ENCODE data around the gene PARP9. TPM values are rescaled to one million over a fixed set of nuclear protein-coding genes. Genes with fewer than 3 reads are reported as not detected.
"Not testable (repeated sequence)": the region's sequence is repeated elsewhere in the genome, so short reads cannot be mapped to it uniquely, and the experiment has no call there.

Gene PARP9
- total and polyA plus RNA-seq, 4 experiments from 2014 or later: 23.1 to 43.4 (median 25.0) TPM

- peaks cover 37% of the 10 kb centered on the region for H3K4me1 ChIP-seq (ENCODE audit: insufficient read depth, low read length)
Measured at GRCh38 chr3:122500964-122501363, 63.1 kb downstream of the PARP9 start.

GRCh38 chr3:122498152-122498551 is 65.9 kb downstream of the PARP9 start:
- POLR2A ChIA-PET (ENCODE audit: partially characterized antibody): interaction anchor here (1.9 kb wide), 1 partner anchor 17 kb away, joined by 6 read pairs; the partner anchor contains the start of gene KPNA1
- H3K27ac ChIP-seq (ENCODE audit: low read depth, low read length): no peak overlapping the region
- DNase-seq: no peak

More at GRCh38 chr3:122500964-122501363, 63.1 kb downstream of the PARP9 start:
- H3K36me3 ChIP-seq (ENCODE audit: insufficient read depth, low read length); H3K27ac Mint-ChIP-seq; H3K27me3 ChIP-seq (ENCODE audit: insufficient read depth, low read length); H3K27ac ChIP-seq (ENCODE audit: low read depth, low read length); H3K27me3 Mint-ChIP-seq; DNase-seq; intact Hi-C loops (cut with micrococcal nuclease); H3K4me3 ChIP-seq (ENCODE audit: low read length in 2 of 2); H3K9me3 Mint-ChIP-seq; H3K9me3 ChIP-seq (ENCODE audit: control insufficient read depth in 1 of 2, low read length in 2 of 2); H3K4me3 Mint-ChIP-seq; POLR2A ChIA-PET (ENCODE audit: partially characterized antibody): not testable (repeated sequence)
- CTCF ChIA-PET (ENCODE audit: partially characterized antibody): interaction anchor here (0.6 kb wide), 1 partner anchor 886 kb away, joined by 3 read pairs; no protein-coding TSS in a partner anchor
- Mint-ChIP-seq H3K36me3 (peaks cover 11 to 22% of the 10 kb centered on the region in 2 donors), H3K4me1 (peaks cover 45 to 74% (median 57%) of the 10 kb centered on the region in 4 donors)

GRCh38 chr3:122497425-122497824 is 66.7 kb downstream of the PARP9 start:
- Mint-ChIP-seq H3K4me3 (no peak overlapping the region), H3K36me3 (peaks cover 29% of the 10 kb centered on the region in 2 donors), H3K27me3 (no peaks in the 10 kb centered on the region), H3K4me1 (peaks cover 34 to 61% (median 40%) of the 10 kb centered on the region in 4 donors), H3K27ac (peak overlapping the region in 3 of 7 donors; percentile 25 to 70 (median 48)), H3K9me3 (no peaks in the 10 kb centered on the region)
- Histone ChIP-seq H3K4me1 (ENCODE audit: insufficient read depth, low read length) (peaks cover 36% of the 10 kb centered on the region), H3K27ac (ENCODE audit: low read depth, low read length) (no peak overlapping the region), H3K4me3 (ENCODE audit: low read length in 2 of 2) (no peak overlapping the region), H3K27me3 (ENCODE audit: insufficient read depth, low read length) (no peaks in the 10 kb centered on the region), H3K36me3 (ENCODE audit: insufficient read depth, low read length) (peaks cover 9% of the 10 kb centered on the region), H3K9me3 (ENCODE audit: control insufficient read depth in 1 of 2, low read length in 2 of 2) (no peaks in the 10 kb centered on the region)
- DNase-seq: peak; percentile 17 to 57 (median 24)
- ChIA-PET CTCF (ENCODE audit: partially characterized antibody) (no interaction called here), POLR2A (ENCODE audit: partially characterized antibody) (interaction anchor here (1.0 kb wide), 1 partner anchor 82 kb away, joined by 4 read pairs; the partner anchor contains the start of gene WDR5B)
- intact Hi-C loops (cut with micrococcal nuclease): no loop called here

More at GRCh38 chr3:122498152-122498551, 65.9 kb downstream of the PARP9 start:
- peak overlapping the region in 5 of 7 donors; percentile 1 to 61 (median 25) for H3K27ac Mint-ChIP-seq
- Histone ChIP-seq H3K4me1 (ENCODE audit: insufficient read depth, low read length) (peaks cover 37% of the 10 kb centered on the region), H3K36me3 (ENCODE audit: insufficient read depth, low read length) (peaks cover 9% of the 10 kb centered on the region), H3K9me3 (ENCODE audit: control insufficient read depth in 1 of 2, low read length in 2 of 2) (no peaks in the 10 kb centered on the region), H3K4me3 (ENCODE audit: low read length in 2 of 2) (no peak overlapping the region), H3K27me3 (ENCODE audit: insufficient read depth, low read length) (no peaks in the 10 kb centered on the region)
- peaks cover 33 to 61% (median 42%) of the 10 kb centered on the region in 4 donors for H3K4me1 Mint-ChIP-seq
- peak overlapping the region in 2 of 8 donors; percentile 13 to 22 for H3K4me3 Mint-ChIP-seq
- H3K9me3 Mint-ChIP-seq: no peaks in the 10 kb centered on the region
- no peaks in the 10 kb centered on the region for H3K27me3 Mint-ChIP-seq
- intact Hi-C loops (cut with micrococcal nuclease): no loop called here
- peaks cover 24 to 25% of the 10 kb centered on the region in 2 donors for H3K36me3 Mint-ChIP-seq
- CTCF ChIA-PET (ENCODE audit: partially characterized antibody): interaction anchor here (1.2 kb wide), 1 partner anchor 13 kb away, joined by 3 read pairs; no protein-coding TSS in a partner anchor

DNA sequence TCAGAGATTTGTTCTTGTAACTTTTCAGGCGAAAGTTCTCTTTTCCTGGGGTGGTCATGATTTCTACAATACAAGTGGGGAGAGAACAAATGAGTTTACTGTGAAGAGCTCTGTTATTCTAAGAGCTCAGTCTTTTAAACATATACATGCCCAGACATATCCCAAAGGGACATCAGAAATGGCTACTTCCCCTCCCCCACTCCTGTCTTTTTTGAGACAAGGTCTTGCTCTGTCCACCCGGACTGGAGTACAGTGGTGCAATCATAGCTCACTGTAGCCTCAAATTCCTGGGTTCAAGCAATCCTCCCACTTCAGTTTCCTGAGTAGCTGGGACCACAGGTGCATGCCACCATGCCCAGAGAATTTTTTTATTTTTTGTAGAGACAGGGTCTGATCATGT is 67.6 kb downstream of the PARP9 start:
- H3K4me1 Mint-ChIP-seq: peaks cover 29 to 52% (median 33%) of the 10 kb centered on the region in 4 donors
- no peak overlapping the region for H3K27ac ChIP-seq (ENCODE audit: low read depth, low read length)
- H3K9me3 Mint-ChIP-seq: no peaks in the 10 kb centered on the region

GRCh38 chr3:122493296-122493695 is 70.8 kb downstream of the PARP9 start:
- Histone ChIP-seq H3K9me3 (ENCODE audit: control insufficient read depth in 1 of 2, low read length in 2 of 2) (no peaks in the 10 kb centered on the region), H3K36me3 (ENCODE audit: insufficient read depth, low read length) (peaks cover 9% of the 10 kb centered on the region), H3K27me3 (ENCODE audit: insufficient read depth, low read length) (no peaks in the 10 kb centered on the region), H3K4me1 (ENCODE audit: insufficient read depth, low read length) (peaks cover 21% of the 10 kb centered on the region), H3K27ac (ENCODE audit: low read depth, low read length) (no peak overlapping the region), H3K4me3 (ENCODE audit: low read length in 2 of 2) (no peak overlapping the region)
- H3K4me3 Mint-ChIP-seq: no peak overlapping the region
- H3K36me3 Mint-ChIP-seq: peaks cover 39 to 47% of the 10 kb centered on the region in 2 donors
- POLR2A ChIA-PET (ENCODE audit: partially characterized antibody): interaction anchor here (1.1 kb wide), 1 partner anchor 50 kb away, joined by 3 read pairs; no protein-coding TSS in a partner anchor
- H3K9me3 Mint-ChIP-seq: no peaks in the 10 kb centered on the region
- H3K27ac Mint-ChIP-seq: peak overlapping the region in 2 of 7 donors; percentile 29 to 44
- CTCF ChIA-PET (ENCODE audit: partially characterized antibody): interaction anchor here (1.3 kb wide), 1 partner anchor 8 kb away, joined by 3 read pairs; no protein-coding TSS in a partner anchor
- no peaks in the 10 kb centered on the region for H3K27me3 Mint-ChIP-seq
- intact Hi-C loops (cut with micrococcal nuclease): no loop called here
- peaks cover 21 to 45% (median 24%) of the 10 kb centered on the region in 4 donors for H3K4me1 Mint-ChIP-seq
- DNase-seq: no peak

More for the DNA sequence above, 67.6 kb downstream of the PARP9 start:
- DNase-seq: no peak
- ChIA-PET CTCF (ENCODE audit: partially characterized antibody) (interaction anchor here (1.0 kb wide), 1 partner anchor 85 kb away, joined by 3 read pairs; no protein-coding TSS in a partner anchor), POLR2A (ENCODE audit: partially characterized antibody) (interaction anchor here (1.0 kb wide), 1 partner anchor 81 kb away, joined by 4 read pairs; the partner anchor contains the start of gene WDR5B)
- Histone ChIP-seq H3K4me3 (ENCODE audit: low read length in 2 of 2) (no peak overlapping the region), H3K36me3 (ENCODE audit: insufficient read depth, low read length) (peaks cover 9% of the 10 kb centered on the region), H3K9me3 (ENCODE audit: control insufficient read depth in 1 of 2, low read length in 2 of 2) (no peaks in the 10 kb centered on the region), H3K4me1 (ENCODE audit: insufficient read depth, low read length) (peaks cover 27% of the 10 kb centered on the region), H3K27me3 (ENCODE audit: insufficient read depth, low read length) (no peaks in the 10 kb centered on the region)
- Mint-ChIP-seq H3K27me3 (no peaks in the 10 kb centered on the region), H3K36me3 (peaks cover 33% of the 10 kb centered on the region in 2 donors), H3K27ac (peak overlapping the region in 1 of 7 donors; percentile 34), H3K4me3 (no peak overlapping the region)
- intact Hi-C loops (cut with micrococcal nuclease): no loop called here

DNA sequence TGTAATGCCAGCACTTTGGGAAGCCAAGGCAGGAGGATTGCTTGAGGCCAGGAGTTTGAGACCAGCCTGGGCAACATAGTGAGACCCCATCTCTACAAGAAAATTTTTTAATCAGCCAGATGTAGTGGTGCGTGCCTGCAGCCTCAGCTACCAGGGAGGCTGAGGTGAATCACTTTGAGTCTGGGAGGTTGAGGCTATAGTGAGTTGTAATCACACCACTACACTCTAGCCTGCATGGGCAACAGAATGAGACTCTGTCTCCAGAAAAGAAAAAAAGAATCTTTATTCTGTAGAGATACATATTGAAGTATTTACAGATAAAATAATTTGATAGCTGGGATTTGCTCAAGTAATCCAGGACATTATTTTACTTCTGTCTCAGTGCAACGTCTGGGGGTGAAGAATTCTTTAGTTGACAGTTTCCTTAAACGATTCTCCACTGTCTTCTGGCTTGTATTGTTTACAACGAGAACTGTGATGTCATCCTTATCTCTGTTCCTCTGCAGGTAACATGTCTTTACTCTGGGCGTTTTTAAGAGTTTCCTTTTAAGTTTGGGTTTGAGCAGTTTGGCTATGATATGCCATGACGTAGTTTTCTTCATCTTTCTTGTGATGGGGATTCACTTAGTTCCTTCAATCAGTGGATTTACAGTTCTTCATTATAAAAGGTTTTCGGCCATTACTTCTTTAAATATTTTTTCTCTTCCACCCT is 75.7 kb downstream of the PARP9 start:
- Histone ChIP-seq H3K27me3 (ENCODE audit: insufficient read depth, low read length) (no peaks in the 10 kb centered on the region), H3K4me3 (ENCODE audit: low read length in 2 of 2) (no peak overlapping the region), H3K9me3 (ENCODE audit: control insufficient read depth in 1 of 2, low read length in 2 of 2) (no peaks in the 10 kb centered on the region), H3K27ac (ENCODE audit: low read depth, low read length) (no peak overlapping the region), H3K4me1 (ENCODE audit: insufficient read depth, low read length) (peaks cover 4% of the 10 kb centered on the region), H3K36me3 (ENCODE audit: insufficient read depth, low read length) (no peaks in the 10 kb centered on the region)
- peaks cover 27 to 37% of the 10 kb centered on the region in 2 donors for H3K36me3 Mint-ChIP-seq
- DNase-seq: no peak
- peak overlapping the region in 4 of 7 donors; percentile 0 to 88 (median 13) for H3K27ac Mint-ChIP-seq
- intact Hi-C loops (cut with micrococcal nuclease): no loop called here
- CTCF ChIA-PET (ENCODE audit: partially characterized antibody): no interaction called here
- H3K4me1 Mint-ChIP-seq: peaks cover 18 to 52% (median 23%) of the 10 kb centered on the region in 4 donors
- no peaks in the 10 kb centered on the region for H3K27me3 Mint-ChIP-seq
- no peaks in the 10 kb centered on the region for H3K9me3 Mint-ChIP-seq
- POLR2A ChIA-PET (ENCODE audit: partially characterized antibody): no interaction called here
- H3K4me3 Mint-ChIP-seq: no peak overlapping the region

DNA sequence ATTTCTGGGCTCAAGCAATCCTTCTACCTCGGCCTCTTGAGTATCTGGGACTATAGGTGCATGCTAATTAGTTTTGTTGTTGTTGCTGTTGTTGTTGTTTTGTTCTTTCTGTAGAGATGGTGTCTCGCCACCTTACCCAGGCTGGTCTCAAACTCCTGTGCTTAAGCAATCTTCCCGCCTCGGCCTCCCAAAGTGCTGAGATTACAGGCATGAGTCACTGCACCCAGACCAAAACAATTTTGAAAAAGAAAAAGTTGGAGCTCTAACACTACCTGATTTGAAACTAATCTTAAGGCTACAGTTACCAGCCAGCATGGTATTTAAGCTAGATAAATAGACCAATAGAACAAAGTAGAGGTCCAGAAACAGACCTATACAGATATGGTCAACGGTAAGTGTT is 79.1 kb downstream of the PARP9 start:
- Mint-ChIP-seq H3K9me3 (no peaks in the 10 kb centered on the region), H3K4me3 (peak overlapping the region in 1 of 8 donors; percentile 34), H3K36me3 (peaks cover 11 to 25% of the 10 kb centered on the region in 2 donors), H3K27ac (peak overlapping the region in 1 of 7 donors; percentile 0), H3K4me1 (peaks cover 30 to 56% (median 41%) of the 10 kb centered on the region in 4 donors), H3K27me3 (no peaks in the 10 kb centered on the region)
- Histone ChIP-seq H3K36me3 (ENCODE audit: insufficient read depth, low read length) (no peaks in the 10 kb centered on the region), H3K9me3 (ENCODE audit: control insufficient read depth in 1 of 2, low read length in 2 of 2) (no peaks in the 10 kb centered on the region), H3K4me3 (ENCODE audit: low read length in 2 of 2) (no peak overlapping the region), H3K4me1 (ENCODE audit: insufficient read depth, low read length) (peaks cover 20% of the 10 kb centered on the region), H3K27ac (ENCODE audit: low read depth, low read length) (no peak overlapping the region), H3K27me3 (ENCODE audit: insufficient read depth, low read length) (no peaks in the 10 kb centered on the region)
- ChIA-PET CTCF (ENCODE audit: partially characterized antibody) (interaction anchor here (0.9 to 1.3 kb wide), 3 partner anchors 9 to 93 kb away, joined by 3 read pairs; no protein-coding TSS in a partner anchor), POLR2A (ENCODE audit: partially characterized antibody) (no interaction called here)
- no peak for DNase-seq
- intact Hi-C loops (cut with micrococcal nuclease): no loop called here
